Hematopoietic multipotent progenitor cell treated with erythropoietin and hydrocortisone succinate and interleukin-3 and kit ligand, for 6 days (in vitro differentiated cells): ENCODE results near the gene MYH11.

Experiments used
- DNase-seq: peaks from one replicate; pipeline ENCODE4 v3.0.0-alpha.2; 2015

MYH11 gene

GRCh38 chr16:15856901-15857698 lies at the start of gene MYH11:
Gene MYH11, minus strand, starts transcription at chr16:15857028. Its CDS starts 18,776 bp downstream, at chr16:15838252.
- no peak for DNase-seq

- DNase-seq, result no peak
Observed at GRCh38 chr16:15906439-15906838, 49.6 kb upstream of the MYH11 start.

- no peak for DNase-seq
Observed at GRCh38 chr16:15903960-15904359, 47.1 kb upstream of the MYH11 start.

DNA sequence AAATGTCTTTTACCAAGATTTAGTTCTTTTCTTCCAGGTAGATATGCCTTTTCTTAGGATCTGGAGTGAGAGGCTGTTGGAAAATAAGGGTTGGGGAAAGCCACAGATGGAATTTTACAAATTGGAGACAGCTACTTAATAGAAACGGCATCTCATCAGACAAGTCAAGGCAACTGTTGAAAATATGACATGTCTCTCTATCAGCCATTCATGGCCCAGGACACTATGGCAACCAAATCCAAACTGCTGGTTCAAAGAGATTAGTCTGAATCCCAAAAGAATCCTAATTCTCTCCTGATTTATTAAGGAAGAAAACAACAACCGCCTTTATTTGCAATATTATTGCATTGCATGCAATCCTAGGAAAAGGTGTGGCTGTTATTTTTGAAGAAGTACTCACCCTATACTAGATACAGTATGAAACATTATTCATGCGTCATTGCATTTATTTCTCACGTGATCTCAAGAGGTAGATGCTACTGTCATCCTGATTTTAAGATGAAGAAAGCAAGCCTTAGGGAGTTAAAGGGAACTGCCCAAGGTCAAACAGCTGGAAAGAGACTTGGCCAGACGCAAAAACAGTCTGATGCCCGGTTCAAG lies 44.2 kb upstream of the MYH11 start:
- DNase-seq, result no peak

DNA sequence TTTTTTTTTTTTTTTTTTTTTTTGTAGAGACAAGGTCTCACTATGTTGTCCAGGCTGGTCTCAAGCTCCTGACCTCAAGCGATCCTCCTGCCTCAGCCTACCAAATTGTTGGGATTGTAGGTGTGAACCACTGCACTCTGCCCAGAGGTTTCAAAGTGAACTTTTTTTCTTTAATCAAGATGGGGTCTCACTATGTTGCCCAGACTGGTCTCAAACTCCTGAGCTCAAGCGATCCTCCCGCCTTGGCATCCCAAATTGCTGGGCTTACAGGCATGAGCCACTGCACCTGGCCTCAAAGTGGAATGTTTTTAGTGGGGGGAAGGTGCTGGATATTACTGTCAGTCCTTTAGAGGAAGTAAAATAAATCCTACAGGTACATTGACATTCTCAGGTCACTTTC lies 43.5 kb upstream of the MYH11 start:
- no peak for DNase-seq

DNA sequence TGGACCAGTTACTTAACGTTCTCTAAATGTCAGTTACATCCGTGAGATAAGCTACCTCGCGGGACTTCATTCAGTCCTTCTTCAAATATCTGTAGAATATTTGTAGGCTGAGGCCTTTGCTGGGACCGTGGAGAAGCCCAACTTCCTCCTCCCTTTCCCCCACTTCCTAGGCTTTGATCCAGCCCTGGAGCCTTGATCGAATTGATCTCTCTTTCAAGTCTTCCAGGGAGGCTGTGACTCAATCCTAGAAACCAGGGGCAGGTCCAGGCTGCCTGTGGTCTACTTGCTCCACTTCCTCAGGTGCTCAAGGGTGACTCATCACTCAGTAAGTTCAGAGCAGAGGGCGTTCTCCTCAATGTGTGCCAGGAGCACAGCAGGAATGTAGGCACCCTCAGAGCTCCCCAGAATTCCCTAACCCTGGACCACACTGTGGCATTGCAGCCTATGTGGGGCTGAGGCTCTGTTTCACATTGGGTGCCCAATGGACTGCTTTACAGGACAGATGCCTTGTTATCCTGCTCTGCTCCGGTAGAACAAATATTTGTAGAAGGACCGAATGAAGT lies 42.8 kb upstream of the MYH11 start:
- DNase-seq, result no peak

GRCh38 chr16:15898654-15899053 lies 41.8 kb upstream of the MYH11 start:
- DNase-seq, result no peak

DNA sequence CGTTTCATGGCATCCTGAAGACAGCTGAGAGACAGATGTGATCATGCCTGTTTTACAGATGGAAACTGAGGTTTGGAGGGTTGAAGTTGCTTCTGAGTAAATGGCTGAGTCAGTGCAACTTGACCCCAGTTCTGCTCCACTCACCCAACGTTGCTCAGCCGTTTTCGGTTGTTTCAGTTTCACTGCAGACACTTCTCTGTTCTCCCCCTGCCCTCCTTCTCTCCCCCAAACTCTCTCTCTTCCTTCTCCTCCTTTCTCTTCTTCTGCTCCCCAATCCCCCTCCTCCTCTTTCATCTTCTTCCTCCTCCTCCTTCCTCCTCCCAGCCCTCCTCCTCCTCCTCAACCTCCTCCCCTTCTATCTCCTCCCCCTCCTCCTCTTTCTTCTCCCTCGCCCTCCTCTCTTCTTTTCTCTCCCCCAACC lies 41.0 kb upstream of the MYH11 start:
- DNase-seq, result no peak

DNA sequence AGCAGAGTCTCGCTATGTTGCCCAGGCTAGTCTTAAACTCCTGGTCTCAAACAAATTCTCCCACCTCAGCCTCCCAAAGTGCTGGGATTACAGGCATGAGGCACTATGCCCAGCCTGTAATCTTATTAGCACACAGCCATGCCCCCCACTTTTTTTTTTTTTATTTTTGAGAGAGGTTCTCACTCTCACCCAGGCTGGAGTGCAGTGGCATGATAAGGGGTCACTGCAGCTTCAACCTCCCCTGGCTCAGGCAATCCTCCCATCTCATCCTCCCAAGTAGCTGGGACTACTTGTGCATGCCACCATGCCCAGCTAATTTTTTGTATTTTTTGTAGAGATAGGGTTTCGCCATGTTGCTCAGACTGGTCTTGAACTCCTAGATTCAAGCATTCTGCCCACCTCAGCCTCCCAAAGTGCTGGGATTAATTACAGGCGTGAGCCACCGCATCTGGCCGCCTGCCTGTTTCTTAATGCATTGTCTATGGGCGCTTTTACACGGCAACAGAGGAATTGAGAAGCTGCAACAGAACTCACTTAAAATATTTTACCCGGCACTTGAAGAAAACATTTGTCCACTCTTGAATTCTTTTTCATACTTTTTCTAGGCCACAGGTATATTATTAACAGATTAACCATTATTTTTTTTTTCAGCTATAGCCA lies 40.4 kb upstream of the MYH11 start:
- DNase-seq, result peak; percentile 81

DNA sequence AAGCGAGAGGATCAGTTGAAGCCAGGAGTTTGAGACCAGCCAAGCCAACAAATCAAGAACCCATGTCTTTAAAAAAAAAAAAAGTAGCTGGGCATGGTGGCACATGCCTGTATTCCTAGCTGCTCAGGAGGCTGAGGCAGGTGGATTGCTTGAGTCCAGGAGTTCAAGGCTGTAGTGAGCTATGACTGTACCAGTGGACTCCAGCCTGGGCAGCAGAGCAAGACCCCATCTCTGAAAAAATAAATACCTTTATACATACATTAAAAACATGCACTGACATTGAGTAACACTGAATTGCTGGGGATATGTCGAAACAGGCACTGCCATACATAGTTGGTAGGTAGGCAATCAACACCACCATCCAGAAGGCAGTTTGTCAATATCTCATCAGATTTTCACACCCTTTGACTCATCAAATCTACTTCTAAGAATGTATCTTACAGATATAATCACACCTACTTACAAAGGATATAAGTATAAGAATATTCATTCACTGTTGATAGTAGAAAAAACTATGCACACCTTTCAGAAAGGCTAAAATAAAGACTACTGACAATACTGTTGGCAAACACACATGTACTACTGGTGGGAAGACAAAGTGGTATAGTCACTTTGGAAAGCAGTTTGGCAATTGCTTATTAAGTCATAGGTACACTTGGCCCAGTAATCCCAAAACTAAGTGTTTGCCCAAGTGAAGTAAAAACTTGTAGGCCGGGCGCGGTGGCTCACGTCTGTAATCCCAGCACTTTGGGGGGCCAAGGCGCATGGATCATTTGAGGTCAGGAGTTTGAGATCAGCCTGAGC lies 37.9 kb upstream of the MYH11 start:
- DNase-seq, result peak; percentile 35

DNA sequence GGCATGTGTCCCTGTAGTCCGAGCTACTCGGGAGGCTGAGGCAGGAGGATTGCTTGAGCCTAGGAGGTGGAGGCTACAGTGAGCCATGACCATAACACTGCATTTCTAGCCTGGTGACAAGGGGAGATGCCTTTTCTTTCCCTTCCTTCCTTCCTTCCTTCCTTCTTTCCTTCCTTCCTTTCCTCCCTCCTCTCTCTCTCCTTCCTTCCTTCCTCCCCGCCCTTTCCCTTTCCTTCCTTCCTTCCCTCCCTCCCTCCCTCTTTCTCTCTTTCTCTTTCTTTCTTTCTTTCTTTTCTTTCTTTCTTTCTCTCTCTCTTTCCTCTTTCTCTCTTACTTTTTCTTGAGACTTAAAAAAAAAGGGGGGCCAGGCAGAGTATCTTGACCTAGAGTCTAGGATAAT lies 34.7 kb upstream of the MYH11 start:
- no peak for DNase-seq

DNA sequence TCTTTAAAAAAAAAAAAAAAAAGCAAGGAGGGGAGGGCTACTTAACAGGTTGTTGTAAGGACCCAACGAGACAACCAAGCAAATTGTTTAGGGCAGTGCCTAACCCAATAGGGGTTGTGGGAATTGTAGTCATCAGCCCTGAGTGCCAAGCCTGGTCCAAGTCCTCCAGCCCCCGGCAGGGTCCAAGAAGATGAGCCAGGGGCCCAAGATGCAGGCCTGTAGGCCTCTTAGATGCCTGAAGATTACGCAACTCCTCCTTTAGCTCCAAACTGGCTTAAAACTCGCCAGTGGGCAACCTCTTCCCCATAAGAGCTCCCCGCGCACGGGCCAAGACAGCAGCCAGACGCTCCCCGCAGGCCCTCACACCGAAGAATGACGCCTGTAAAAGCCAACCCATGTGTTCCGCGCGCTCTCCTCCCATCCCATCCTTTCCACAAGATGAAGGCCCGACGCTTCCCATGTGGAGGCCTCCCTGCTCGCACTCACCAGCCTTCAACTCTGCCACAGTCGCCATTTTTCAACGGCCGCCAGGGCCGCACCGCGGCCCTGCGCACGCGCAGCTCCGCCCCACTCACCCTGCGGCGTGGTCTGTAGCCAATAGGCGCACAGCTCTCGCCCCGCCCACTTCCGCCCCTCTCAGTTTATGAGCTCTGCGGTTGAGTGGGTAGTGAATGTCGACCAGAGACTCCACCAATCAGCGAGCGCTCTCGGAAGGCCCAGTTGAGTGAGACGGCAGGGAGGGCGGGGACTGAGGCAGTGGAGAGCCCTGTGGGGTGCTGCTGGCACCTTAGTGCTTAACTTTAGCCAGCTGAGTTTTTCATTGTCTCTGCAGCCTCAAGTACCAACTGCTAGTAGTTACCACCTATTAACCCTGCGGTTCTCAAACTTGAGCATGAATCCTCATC lies 31.5 kb upstream of the MYH11 start, which contains the start of gene CEP20:
TSS of gene CEP20 (minus strand) at position 532 of the 905 bp plus-strand sequence. CDS start at position 514, 18 bp downstream.
- DNase-seq, result peak; percentile 100

DNA sequence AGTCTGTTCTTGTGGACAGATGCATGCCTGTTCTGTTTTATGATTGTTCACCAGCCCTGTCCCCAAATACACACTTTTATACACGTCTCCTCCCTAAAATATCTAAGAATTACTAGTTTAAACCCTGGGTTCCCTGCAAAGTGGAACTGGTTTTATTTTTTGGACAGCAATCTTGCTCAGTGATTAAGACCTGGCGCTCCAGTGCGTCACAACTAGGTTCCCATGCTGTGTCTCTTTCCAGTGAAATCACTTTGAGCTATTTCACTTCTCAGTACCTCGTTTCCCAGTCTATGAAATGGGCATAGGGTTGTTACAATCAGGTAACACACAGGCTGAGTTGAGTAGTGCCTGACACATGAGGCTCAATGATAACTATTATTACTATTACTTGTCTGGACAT lies 30.5 kb upstream of the MYH11 start:
- DNase-seq, result peak; percentile 43

- no peak for DNase-seq
Observed at GRCh38 chr16:15886078-15886477, 29.2 kb upstream of the MYH11 start.

GRCh38 chr16:15885560-15886001 lies 28.8 kb upstream of the MYH11 start:
- peak; percentile 84 for DNase-seq

- DNase-seq, result no peak
Observed at GRCh38 chr16:15882563-15882962, 25.7 kb upstream of the MYH11 start.

- no peak for DNase-seq
Observed at GRCh38 chr16:15881794-15882379, 25.1 kb upstream of the MYH11 start.

GRCh38 chr16:15880434-15881308 lies 23.8 kb upstream of the MYH11 start:
- no peak for DNase-seq

GRCh38 chr16:15879255-15879811 lies 22.5 kb upstream of the MYH11 start:
- DNase-seq, result peak; percentile 76

DNA sequence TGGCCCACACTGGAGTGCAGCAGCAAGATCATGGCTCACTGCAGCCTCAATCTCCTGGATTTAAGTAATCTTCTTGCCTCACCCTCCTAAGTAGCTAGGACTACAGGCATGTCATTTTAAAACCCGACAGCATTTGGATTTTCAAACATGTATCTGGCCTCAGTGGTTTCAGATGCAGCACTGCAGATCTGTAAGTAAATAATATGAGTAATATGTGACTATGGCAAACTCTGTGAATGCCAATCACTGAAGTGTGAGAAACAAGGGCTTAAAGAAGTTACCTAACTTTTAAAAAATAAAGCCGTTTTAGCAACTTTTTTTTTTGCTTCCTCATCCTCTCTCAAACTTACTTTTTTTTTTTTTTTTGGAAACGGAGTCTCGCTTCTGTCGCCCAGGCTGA lies 19.7 kb upstream of the MYH11 start:
- DNase-seq, result no peak
